DMS114 treated with DMSO at 0.1 percent for 48 hours (cell line): Measurements from ENCODE around the gene TCAIM.

Source experiments
- DNase-seq: peaks from one replicate; lab custom pipeline; 2025; ENCODE audit not compliant: unreplicated experiment; lab: John Stamatoyannopoulos, UW

TCAIM gene

GRCh38 chr3:44338010-44338827 lies at the start of gene TCAIM:
TCAIM (plus strand) TSS chr3:44338766; CDS start chr3:44354783, 16,017 bp downstream.
- peak; percentile 89 for DNase-seq

GRCh38 chr3:44289882-44290462 lies 48.6 kb upstream of the TCAIM start:
- no peak for DNase-seq

GRCh38 chr3:44292276-44292675 lies 46.3 kb upstream of the TCAIM start:
- DNase-seq = no peak

GRCh38 chr3:44292947-44293346 lies 45.6 kb upstream of the TCAIM start:
- no peak for DNase-seq

- no peak for DNase-seq
Measured at GRCh38 chr3:44297255-44297654, 41.3 kb upstream of the TCAIM start.

- DNase-seq = no peak
Measured at GRCh38 chr3:44301746-44302145, 36.8 kb upstream of the TCAIM start.

- no peak for DNase-seq
Measured at GRCh38 chr3:44309500-44309899, 29.1 kb upstream of the TCAIM start.

GRCh38 chr3:44318891-44319311 lies 19.7 kb upstream of the TCAIM start:
- DNase-seq = no peak

GRCh38 chr3:44321335-44321734 lies 17.2 kb upstream of the TCAIM start:
- DNase-seq = no peak

GRCh38 chr3:44323341-44323955 lies 15.1 kb upstream of the TCAIM start:
- DNase-seq = peak; percentile 50

GRCh38 chr3:44324584-44324983 lies 14.0 kb upstream of the TCAIM start:
- DNase-seq = no peak

GRCh38 chr3:44326019-44326418 lies 12.5 kb upstream of the TCAIM start:
- DNase-seq = no peak

GRCh38 chr3:44326515-44326914 lies 12.1 kb upstream of the TCAIM start:
- no peak for DNase-seq

GRCh38 chr3:44329946-44330345 lies 8.6 kb upstream of the TCAIM start:
- DNase-seq = no peak

GRCh38 chr3:44330444-44330843 lies 8.1 kb upstream of the TCAIM start:
- no peak for DNase-seq

GRCh38 chr3:44334326-44334725 lies 4.2 kb upstream of the TCAIM start:
- DNase-seq = no peak

- no peak for DNase-seq
Measured at GRCh38 chr3:44337248-44337785, 1.2 kb upstream of the TCAIM start.

GRCh38 chr3:44338828-44339127 lies 212 bp downstream of the TCAIM start:
- no peak for DNase-seq

GRCh38 chr3:44339181-44340057 lies 853 bp downstream of the TCAIM start:
- DNase-seq = peak; percentile 7

- DNase-seq = no peak
Measured at GRCh38 chr3:44340058-44340395, 1.5 kb downstream of the TCAIM start.

- no peak for DNase-seq
Measured at GRCh38 chr3:44342176-44342790, 3.7 kb downstream of the TCAIM start.
